Neuronal stem cell (in vitro differentiated cells): ENCODE results near the gene ART5. TPM values are rescaled to one million over a fixed set of nuclear protein-coding genes. Genes with fewer than 3 reads are reported as not detected.
"Not testable (repeated sequence)": the region's sequence is repeated elsewhere in the genome, so short reads cannot be mapped to it uniquely, and the experiment has no call there.

Experiments
- DNase-seq: peaks from one replicate; pipeline ENCODE4 v3.0.0-alpha.2; 2013; ENCODE audit warnings: low spot score
- H2AFZ ChIP-seq: one replicate; pipeline ENCODE4 v1.6.1; 2013; ENCODE audit warnings: mild to moderate bottlenecking, low read length, inconsistent platforms
- H2AK5ac ChIP-seq: 2 replicates; pipeline ENCODE4 v1.6.1; 2013; ENCODE audit warnings: low read depth, mild to moderate bottlenecking, inconsistent platforms, low read length, moderate library complexity, mixed read lengths
- H2BK120ac ChIP-seq: 2 replicates; pipeline ENCODE4 v1.6.1; 2013; ENCODE audit warnings: low read depth, mild to moderate bottlenecking, inconsistent platforms, low read length, moderate library complexity, mixed read lengths
- H2BK12ac ChIP-seq: one replicate; pipeline ENCODE4 v1.6.1; 2013; ENCODE audit warnings: low read length, inconsistent platforms
- H2BK15ac ChIP-seq: 2 replicates; pipeline ENCODE4 v1.6.1; 2013; ENCODE audit warnings: mild to moderate bottlenecking, low read length, inconsistent platforms, mixed read lengths
- H2BK5ac ChIP-seq: one replicate; pipeline ENCODE4 v1.6.1; 2013; ENCODE audit warnings: inconsistent platforms, mild to moderate bottlenecking, low read length, moderate library complexity
- H3K14ac ChIP-seq: one replicate; pipeline ENCODE4 v1.6.1; 2013; ENCODE audit warnings: low read length, inconsistent platforms
- H3K18ac ChIP-seq: 2 replicates; pipeline ENCODE4 v1.6.1; 2013; ENCODE audit warnings: low read length, inconsistent platforms
- H3K23ac ChIP-seq: 2 replicates; pipeline ENCODE4 v1.6.1; 2013; ENCODE audit warnings: low read depth, mild to moderate bottlenecking, mixed read lengths, low read length, inconsistent platforms; ENCODE audit not compliant: poor library complexity
- H3K27ac ChIP-seq: replicated peaks from 3 replicates; pipeline ENCODE4 v1.5.1; 2013; ENCODE audit warnings: low read length, inconsistent platforms
- H3K27me3 ChIP-seq, 3 experiments: 2 replicates each; pipeline ENCODE4 v1.6.1; 2013; ENCODE audit warnings: low read length in 3 of 3, mild to moderate bottlenecking in 2 of 3, inconsistent platforms in 1 of 3, low read depth in 1 of 3, mixed read lengths in 1 of 3, moderate library complexity in 1 of 3; ENCODE audit not compliant: control insufficient read depth in 3 of 3, insufficient read depth in 3 of 3
- H3K36me3 ChIP-seq, 2 donors: replicated peaks in 1 of 2; 2 replicates each; pipeline ENCODE4 v1.6.1; 2013; ENCODE audit warnings: low read length in 2 of 2; ENCODE audit not compliant: control insufficient read depth in 2 of 2, insufficient read depth in 2 of 2
- H3K4ac ChIP-seq: 2 replicates; pipeline ENCODE4 v1.6.1; 2013; ENCODE audit warnings: inconsistent platforms, mild to moderate bottlenecking, low read length, moderate library complexity
- H3K4me1 ChIP-seq, 2 donors: 1 replicate in 1 of 2; 2 replicates in 1 of 2; pipeline ENCODE4 v1.6.1; 2013; ENCODE audit warnings: low read length in 2 of 2, low read depth in 1 of 2; ENCODE audit not compliant: control insufficient read depth in 2 of 2, insufficient read depth in 1 of 2
- H3K4me2 ChIP-seq: one replicate; pipeline ENCODE4 v1.6.1; 2013; ENCODE audit warnings: mild to moderate bottlenecking, low read length, inconsistent platforms; ENCODE audit not compliant: insufficient read depth, poor library complexity, severe bottlenecking
- H3K4me3 ChIP-seq, 2 donors: 2 replicates each; pipeline ENCODE4 v1.5.1; 2013; ENCODE audit warnings: low read length in 2 of 2, mild to moderate bottlenecking in 2 of 2, inconsistent platforms in 1 of 2, moderate library complexity in 1 of 2
- H3K79me1 ChIP-seq: one replicate; pipeline ENCODE4 v1.6.1; 2013; ENCODE audit warnings: low read depth, mild to moderate bottlenecking, inconsistent platforms, low read length, moderate library complexity
- H3K9ac ChIP-seq: one replicate; pipeline ENCODE4 v1.6.1; 2013; ENCODE audit warnings: mild to moderate bottlenecking, low read depth, low read length, inconsistent platforms; ENCODE audit not compliant: poor library complexity
- H3K9me3 ChIP-seq, 2 donors: replicated peaks in 1 of 2; 2 replicates each; pipeline versions ENCODE3 to v1.6.1; 2013; ENCODE audit warnings: low read length in 2 of 2, mild to moderate bottlenecking in 2 of 2, inconsistent platforms in 1 of 2, low read depth in 1 of 2, mixed read lengths in 1 of 2, moderate library complexity in 1 of 2; ENCODE audit not compliant: control insufficient read depth in 2 of 2, insufficient read depth in 1 of 2
- H4K8ac ChIP-seq: one replicate; pipeline ENCODE4 v1.6.1; 2013; ENCODE audit warnings: low read depth, mild to moderate bottlenecking, inconsistent platforms, low read length, moderate library complexity
- H4K91ac ChIP-seq: one replicate; pipeline ENCODE4 v1.6.1; 2013; ENCODE audit warnings: low read length, low read depth, mild to moderate bottlenecking, inconsistent platforms; ENCODE audit not compliant: poor library complexity
- WGBS, 2 donors: extraction: QIAGEN DNeasy Blood & Tissue Kit; methylation state at CpG; one replicate each; pipeline ENCODE4 v1.1.7; 2013; ENCODE audit warnings: missing lambda C conversion rate in 2 of 2, mixed read lengths in 1 of 2; ENCODE audit not compliant: insufficient read length in 2 of 2, insufficient replicate concordance in 1 of 2; ENCODE audit errors: extremely low coverage in 2 of 2; 5-methylcytosine and 5-hydroxymethylcytosine counted together
- small RNA-seq: library from polyadenylated mRNA; stranded (forward); fragments of <200 nt; extraction: miRNeasy Mini kit (QIAGEN cat#:217004); gene quantifications from one replicate; pipeline ENCODE3, GENCODE V24; 2013; ENCODE audit not compliant: insufficient read depth

ART5 gene

DNA sequence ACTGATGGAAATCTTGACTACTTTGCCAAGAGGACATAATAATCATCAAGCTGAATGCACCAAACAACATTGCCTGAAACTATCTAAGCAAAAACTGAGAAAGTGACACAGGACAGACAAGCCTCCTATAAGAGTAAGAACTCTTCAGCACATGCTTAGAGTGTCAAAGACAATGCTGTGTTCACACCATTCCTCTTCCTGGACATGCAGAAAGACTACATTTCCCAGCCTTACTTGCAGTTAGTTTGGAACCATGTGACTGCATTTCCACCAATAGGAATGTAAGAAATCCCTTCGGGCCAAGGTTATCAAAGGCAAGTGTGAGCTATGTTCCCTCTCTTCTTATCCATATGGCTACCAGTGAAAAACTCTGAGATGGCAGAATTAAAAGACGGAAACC is 51.6 kb downstream of the ART5 start:
- not testable (repeated sequence) for H2BK12ac ChIP-seq, H3K4me1 ChIP-seq, H3K4me3 ChIP-seq, H2BK5ac ChIP-seq, H2AK5ac ChIP-seq, H3K79me1 ChIP-seq, H3K9me3 ChIP-seq, H3K36me3 ChIP-seq, DNase-seq, H2BK15ac ChIP-seq, H3K9ac ChIP-seq, H3K23ac ChIP-seq, H4K91ac ChIP-seq, H3K4ac ChIP-seq, H3K14ac ChIP-seq, H3K4me2 ChIP-seq, H2BK120ac ChIP-seq, H3K27me3 ChIP-seq, H3K18ac ChIP-seq, H4K8ac ChIP-seq, H2AFZ ChIP-seq, H3K27ac ChIP-seq
- WGBS, 2 donors: no CpG with 5 or more reads among the region's 2 CpGs

DNA sequence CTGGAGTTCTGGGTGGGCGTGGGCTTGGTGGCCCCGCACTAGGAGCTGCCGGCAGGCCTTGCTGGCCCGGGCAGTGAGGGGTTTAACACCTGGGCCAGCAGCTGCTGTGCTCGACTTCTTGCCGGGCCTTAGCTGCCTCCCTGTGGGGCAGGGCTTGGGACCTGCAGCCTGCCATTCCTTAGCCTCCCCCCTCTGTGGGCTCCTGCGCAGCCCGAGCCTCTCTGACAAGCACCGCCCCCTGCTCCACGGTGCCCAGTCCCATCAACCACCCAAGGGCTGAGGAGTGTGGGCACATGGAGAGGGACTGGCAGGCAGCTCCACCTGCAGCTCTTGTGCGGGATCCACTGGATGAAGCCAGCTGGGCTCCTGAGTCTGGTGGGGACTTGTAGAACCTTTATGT is 53.0 kb downstream of the ART5 start:
- H2BK5ac ChIP-seq, H3K9ac ChIP-seq, H3K4ac ChIP-seq, H3K4me2 ChIP-seq, H3K27ac ChIP-seq, H3K23ac ChIP-seq, H2BK120ac ChIP-seq, H2BK15ac ChIP-seq, H4K91ac ChIP-seq, H3K36me3 ChIP-seq, H3K18ac ChIP-seq, H2AFZ ChIP-seq, H3K4me3 ChIP-seq, H3K14ac ChIP-seq, H3K9me3 ChIP-seq, H3K4me1 ChIP-seq, H3K27me3 ChIP-seq, H2BK12ac ChIP-seq, H4K8ac ChIP-seq, H2AK5ac ChIP-seq, DNase-seq, H3K79me1 ChIP-seq: not testable (repeated sequence)
- WGBS, 2 donors: no CpG with 5 or more reads among the region's 11 CpGs

Small RNAs within 50 kb of the gene (small RNA-seq; reads per million reads assigned to genes)
- not detected for gene RF00019
